H1 (cell line): ENCODE data around the gene MPDU1. TPM values are rescaled to one million over a fixed set of nuclear protein-coding genes. Genes with fewer than 3 reads are reported as not detected.

ENCODE experiments used
- CTBP2 ChIP-seq: IDR thresholded peaks from 2 replicates; pipeline ENCODE4 v1.7.0; 2011; ENCODE audit warnings: borderline replicate concordance, mild to moderate bottlenecking, moderate library complexity, mixed read lengths, low read length; ENCODE audit not compliant: insufficient read depth, insufficient read length
- polyA plus RNA-seq, 7 experiments: library from polyadenylated mRNA; depleted of rRNA in 3 of 7; stranded (reverse) in 5 of 7; unstranded in 2 of 7; fragments of >200 nt in 5 of 7; fragments of 200-250 nt in 2 of 7; gene quantifications; 1 replicate in 5 of 7; 2 replicates in 1 of 7; 4 replicates in 1 of 7; pipeline versions ENCODE4 v1.2.1 to v1.2.3, GENCODE V29; 2011 to 2013; ENCODE audit warnings: missing spikeins in 2 of 7, mixed read lengths in 2 of 7
- total RNA-seq: library from RNA; stranded (reverse); fragmentation: NEBNext Ultra II Directional; extraction: Animal tissue kit (Norgen Biotek cat#: 25700); gene quantifications from 2 replicates; pipeline ENCODE4 v1.2.1, GENCODE V29; 2021

Gene MPDU1
- total and polyA plus RNA-seq, 2 of the 8 experiments (the other 6 are each of a cell fraction or from before 2014, with no cell fraction given) = 63.2 to 142 TPM

GRCh38 chr17:7544911-7545310 lies 38.7 kb upstream of the MPDU1 start (continued):
- no peak for TF ChIP-seq CTBP2
